Tibial nerve (tissue), 3 donors: ENCODE measurements around the gene LST1.

Experiments used
- CTCF ChIP-seq, 5 experiments: fragments of 200-600 bp in 3 of 5; fragments of 450-650 bp in 2 of 5; sonication (generic) in 3 of 5; IDR thresholded peaks; one replicate each; pipeline ENCODE4 v1.5.1; 2016 to 2019; ENCODE audit warnings: antibody characterized with exemption in 5 of 5, mild to moderate bottlenecking in 3 of 5, moderate library complexity in 2 of 5
- POLR2A ChIP-seq, 2 donors: fragments of 450-650 bp; IDR thresholded peaks; one replicate each; pipeline ENCODE4 v1.6.1; 2017; ENCODE audit warnings: antibody characterized with exemption in 2 of 2, mild to moderate bottlenecking in 2 of 2, moderate library complexity in 2 of 2

GRCh38 chr6:31607317-31607716 lies 21.2 kb downstream of the LST1 start:
- no peak for TF ChIP-seq CTCF (IDR thresholded peaks at IDR 0.05)
- TF ChIP-seq POLR2A (IDR thresholded peaks at IDR 0.05): no peak
